Measurements from ENCODE around the gene PCDHB3. TPM values are rescaled to one million over a fixed set of nuclear protein-coding genes. Genes with fewer than 3 reads are reported as not detected.
"Not testable (repeated sequence)": the region's sequence is repeated elsewhere in the genome, so short reads cannot be mapped to it uniquely, and the experiment has no call there.

The PCDHB3 gene
- total RNA-seq, 3 donors from 2014 or later: 3.4 to 6.2 (median 5.4) TPM

GRCh38 chr5:141127305-141127704 lies 27.0 kb downstream of the PCDHB3 start:
- H3K4me3 ChIP-seq: no peak overlapping the region
- H3K27ac ChIP-seq: no peak overlapping the region
- no peaks in the 10 kb centered on the region for H3K36me3 ChIP-seq
- no peaks in the 10 kb centered on the region for H3K27me3 ChIP-seq
- no peak for TF ChIP-seq POLR2A (IDR thresholded peaks at IDR 0.05)
- TF ChIP-seq POLR2AphosphoS5 (IDR thresholded peaks at IDR 0.05): no peak
- no peak for TF ChIP-seq CTCF (IDR thresholded peaks at IDR 0.05)
- no peak for DNase-seq (ENCODE audit: low spot score in 2 of 2)
- peaks cover 39 to 64% of the 10 kb centered on the region in 2 donors for H3K9me3 ChIP-seq
- H3K4me1 ChIP-seq: no peaks in the 10 kb centered on the region
- intact Hi-C loops (cut with DNase I; ENCODE audit: low total_unique reads): no loop called here

- Histone ChIP-seq H3K36me3 (no peaks in the 10 kb centered on the region), H3K27me3 (no peaks in the 10 kb centered on the region), H3K27ac (no peak within 1 kb of the TSS), H3K4me3 (peak within 1 kb of the TSS; percentile 29 to 56 (median 41)), H3K4me1 (no peaks in the 10 kb centered on the region), H3K9me3 (peaks cover 53 to 87% of the 10 kb centered on the region in 2 donors)
- intact Hi-C loops (cut with DNase I; ENCODE audit: low total_unique reads): no loop called here
- DNase-seq (ENCODE audit: low spot score in 2 of 2): no peak
- TF ChIP-seq CTCF (IDR thresholded peaks at IDR 0.05): peak in 1 of 3 donors; percentile 22
- no peak for TF ChIP-seq POLR2A (IDR thresholded peaks at IDR 0.05)
Measured at GRCh38 chr5:141135030-141135717, 34.9 kb downstream of the PCDHB3 start, which contains the start of gene PCDHB5. TSS of gene PCDHB5 (plus strand) at chr5:141135206. CDS start at chr5:141135435, 229 bp downstream.

DNA sequence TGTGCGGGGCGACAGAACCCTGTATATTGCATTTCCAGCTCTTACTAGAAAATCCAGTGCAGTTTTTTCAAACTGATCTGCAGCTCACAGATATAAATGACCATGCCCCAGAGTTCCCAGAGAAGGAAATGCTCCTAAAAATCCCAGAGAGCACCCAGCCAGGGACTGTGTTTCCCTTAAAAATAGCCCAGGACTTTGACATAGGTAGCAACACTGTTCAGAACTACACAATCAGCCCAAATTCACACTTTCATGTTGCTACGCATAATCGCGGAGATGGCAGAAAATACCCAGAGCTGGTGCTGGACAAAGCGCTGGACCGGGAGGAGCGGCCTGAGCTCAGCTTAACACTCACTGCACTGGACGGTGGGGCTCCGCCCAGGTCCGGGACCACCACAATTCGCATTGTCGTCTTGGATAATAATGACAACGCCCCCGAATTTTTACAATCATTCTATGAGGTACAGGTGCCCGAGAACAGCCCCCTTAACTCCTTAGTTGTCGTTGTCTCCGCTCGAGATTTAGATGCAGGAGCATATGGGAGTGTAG lies 35.5 kb downstream of the PCDHB3 start:
- no peak overlapping the region for H3K27ac ChIP-seq
- peak overlapping the region; percentile 29 to 56 (median 41) for H3K4me3 ChIP-seq
- H3K9me3 ChIP-seq: peaks cover 53 to 86% of the 10 kb centered on the region in 2 donors
- no peaks in the 10 kb centered on the region for H3K27me3 ChIP-seq
- H3K4me1 ChIP-seq: no peaks in the 10 kb centered on the region
- H3K36me3 ChIP-seq: no peaks in the 10 kb centered on the region
- no peak for DNase-seq (ENCODE audit: low spot score in 2 of 2)
- no peak for TF ChIP-seq POLR2A (IDR thresholded peaks at IDR 0.05)
- intact Hi-C loops (cut with DNase I; ENCODE audit: low total_unique reads): no loop called here

DNA sequence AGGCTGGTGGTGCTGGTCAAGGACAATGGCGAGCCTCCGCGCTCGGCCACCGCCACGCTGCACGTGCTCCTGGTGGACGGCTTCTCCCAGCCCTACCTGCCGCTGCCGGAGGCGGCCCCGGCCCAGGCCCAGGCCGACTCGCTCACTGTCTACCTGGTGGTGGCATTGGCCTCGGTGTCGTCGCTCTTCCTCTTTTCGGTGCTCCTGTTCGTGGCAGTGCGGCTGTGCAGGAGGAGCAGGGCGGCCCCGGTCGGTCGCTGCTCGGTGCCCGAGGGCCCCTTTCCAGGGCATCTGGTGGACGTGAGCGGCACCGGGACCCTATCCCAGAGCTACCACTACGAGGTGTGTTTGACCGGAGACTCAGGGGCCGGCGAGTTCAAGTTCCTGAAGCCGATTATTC lies 37.1 kb downstream of the PCDHB3 start:
- H3K27me3 ChIP-seq; H3K36me3 ChIP-seq; H3K27ac ChIP-seq; intact Hi-C loops (cut with DNase I; ENCODE audit: low total_unique reads); H3K4me3 ChIP-seq; DNase-seq (ENCODE audit: low spot score in 2 of 2); H3K4me1 ChIP-seq: not testable (repeated sequence)
- peaks cover 58 to 98% of the 10 kb centered on the region in 2 donors for H3K9me3 ChIP-seq

- H3K9me3 ChIP-seq: peaks cover 43 to 100% of the 10 kb centered on the region in 2 donors
- no peak for DNase-seq (ENCODE audit: low spot score in 2 of 2)
- H3K36me3 ChIP-seq: no peaks in the 10 kb centered on the region
- H3K4me3 ChIP-seq: peak within 1 kb of the TSS in 2 of 3 donors; percentile 7 to 51
- no peaks in the 10 kb centered on the region for H3K27me3 ChIP-seq
- no peak within 1 kb of the TSS for H3K27ac ChIP-seq
- H3K4me1 ChIP-seq: no peaks in the 10 kb centered on the region
- TF ChIP-seq CTCF (IDR thresholded peaks at IDR 0.05): no peak
- TF ChIP-seq POLR2AphosphoS5 (IDR thresholded peaks at IDR 0.05): no peak
- no peak for TF ChIP-seq POLR2A (IDR thresholded peaks at IDR 0.05)
- intact Hi-C loops (cut with DNase I; ENCODE audit: low total_unique reads): no loop called here
Measured at GRCh38 chr5:141149812-141150211, 49.5 kb downstream of the PCDHB3 start, which contains the start of gene PCDHB6. TSS of gene PCDHB6 (plus strand) at chr5:141150057. CDS start at chr5:141150258, 201 bp downstream.

DNA sequence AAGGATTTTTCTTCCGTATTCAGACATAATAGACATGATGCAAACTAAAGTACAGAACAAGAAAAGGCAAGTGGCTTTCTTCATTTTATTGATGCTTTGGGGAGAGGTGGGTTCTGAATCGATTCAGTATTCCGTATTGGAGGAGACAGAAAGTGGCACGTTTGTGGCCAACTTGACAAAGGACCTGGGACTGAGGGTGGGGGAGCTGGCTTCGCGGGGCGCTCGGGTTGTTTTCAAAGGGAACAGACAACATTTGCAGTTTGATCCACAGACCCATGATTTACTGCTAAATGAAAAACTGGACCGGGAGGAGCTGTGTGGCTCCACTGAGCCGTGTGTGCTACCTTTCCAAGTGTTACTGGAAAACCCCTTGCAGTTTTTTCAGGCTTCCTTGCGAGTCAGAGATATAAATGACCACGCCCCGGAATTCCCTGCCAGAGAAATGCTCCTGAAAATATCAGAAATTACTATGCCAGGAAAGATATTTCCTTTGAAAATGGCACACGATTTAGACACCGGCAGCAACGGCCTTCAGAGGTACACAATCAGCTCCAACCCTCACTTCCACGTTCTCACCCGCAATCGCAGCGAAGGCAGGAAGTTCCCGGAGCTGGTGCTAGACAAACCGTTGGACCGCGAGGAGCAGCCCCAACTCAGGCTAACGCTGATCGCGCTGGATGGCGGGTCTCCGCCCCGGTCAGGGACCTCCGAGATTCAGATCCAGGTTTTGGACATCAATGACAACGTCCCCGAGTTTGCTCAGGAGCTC lies 50.1 kb downstream of the PCDHB3 start:
- no peak for DNase-seq (ENCODE audit: low spot score in 2 of 2)
- intact Hi-C loops (cut with DNase I; ENCODE audit: low total_unique reads): no loop called here
- Histone ChIP-seq H3K4me1 (no peaks in the 10 kb centered on the region), H3K36me3 (no peaks in the 10 kb centered on the region), H3K9me3 (peaks cover 49 to 99% of the 10 kb centered on the region in 2 donors), H3K4me3 (peak overlapping the region in 2 of 3 donors; percentile 7 to 51), H3K27me3 (no peaks in the 10 kb centered on the region), H3K27ac (no peak overlapping the region)
- TF ChIP-seq POLR2AphosphoS5 (IDR thresholded peaks at IDR 0.05): no peak
- no peak for TF ChIP-seq POLR2A (IDR thresholded peaks at IDR 0.05)
- no peak for TF ChIP-seq CTCF (IDR thresholded peaks at IDR 0.05)
